Upper lobe of left lung (tissue), 6 donors: ENCODE results near the gene LRRC8E. TPM values are rescaled to one million over a fixed set of nuclear protein-coding genes. Genes with fewer than 3 reads are reported as not detected.

Experiments
- ATAC-seq, 2 donors: fragments of 200-7000 bp; cut with Tn5 transposase; one replicate each; pipeline ENCODE4 v1.9.1; 2022; ENCODE audit warnings: mild to moderate bottlenecking in 2 of 2, moderate library complexity in 2 of 2; ENCODE audit not compliant: low FRiP score in 2 of 2
- DNase-seq, 2 donors: peaks; one replicate each; pipeline ENCODE4 v3.0.0-alpha.2; 2019 to 2020
- H3K27ac ChIP-seq, 4 donors: fragments of 200-600 bp; sonication (generic); one replicate each; pipeline ENCODE4 v1.5.1; 2016 to 2019
- H3K27me3 ChIP-seq, 4 donors: fragments of 200-600 bp; sonication (generic); one replicate each; pipeline ENCODE4 v1.5.1; 2017 to 2019
- H3K36me3 ChIP-seq, 4 donors: fragments of 200-600 bp; sonication (generic); one replicate each; pipeline ENCODE4 v1.5.1; 2016 to 2019
- H3K4me1 ChIP-seq, 4 donors: fragments of 200-600 bp; sonication (generic); one replicate each; pipeline ENCODE4 v1.5.1; 2018 to 2019
- H3K4me3 ChIP-seq, 4 donors: fragments of 200-600 bp; sonication (generic); one replicate each; pipeline ENCODE4 v1.5.1; 2017 to 2019; ENCODE audit warnings: mild to moderate bottlenecking in 2 of 4, moderate library complexity in 1 of 4
- H3K9me3 ChIP-seq, 4 donors: fragments of 200-600 bp; sonication (generic); one replicate each; pipeline ENCODE4 v1.5.1; 2018 to 2019
- EP300 ChIP-seq, 4 donors: sonication (generic); formaldehyde crosslinking; IDR thresholded peaks; one replicate each; pipeline ENCODE4 v1.5.1; 2017; ENCODE audit warnings: antibody characterized with exemption in 4 of 4, control low read depth in 2 of 4
- POLR2A ChIP-seq, 4 donors: fragments of 450-650 bp; IDR thresholded peaks; one replicate each; pipeline ENCODE4 v1.5.1; 2016 to 2017; ENCODE audit warnings: antibody characterized with exemption in 4 of 4, mild to moderate bottlenecking in 2 of 4
- POLR2AphosphoS5 ChIP-seq, 2 donors: sonication (generic); formaldehyde crosslinking; IDR thresholded peaks; one replicate each; pipeline ENCODE4 v1.5.1; 2017; ENCODE audit warnings: antibody characterized with exemption in 2 of 2
- whole genome bisulfite sequencing, 2 donors: methylation state at CpG; one replicate each; pipeline ENCODE4 v1.1.5; 2017 to 2018; 5-methylcytosine and 5-hydroxymethylcytosine counted together
- total RNA-seq, 6 donors: library from RNA; depleted of rRNA in 4 of 6; stranded (reverse); fragments of >200 nt in 4 of 6; gene quantifications; one replicate each; pipeline versions ENCODE4 v1.1.0 to v1.2.1, GENCODE V29; 2016 to 2021
- TF ChIP-seq, protein P1 (sequence below), 6 experiments: fragments of 450-650 bp in 4 of 6; fragments of 200-600 bp in 2 of 6; sonication (generic) in 2 of 6; IDR thresholded peaks; one replicate each; pipeline ENCODE4 v1.5.1; 2016 to 2019; ENCODE audit warnings: antibody characterized with exemption in 6 of 6
- donor health status: DM: no; HTN: no; CAD: no; lungs with moderate emphysema.
- donor health status: DM: no; HTN: yes; CAD: no; lungs with severe emphysema.

LRRC8E gene
- total RNA-seq, 6 donors from 2014 or later: 1.0 to 11.7 (median 6.9) TPM

DNA sequence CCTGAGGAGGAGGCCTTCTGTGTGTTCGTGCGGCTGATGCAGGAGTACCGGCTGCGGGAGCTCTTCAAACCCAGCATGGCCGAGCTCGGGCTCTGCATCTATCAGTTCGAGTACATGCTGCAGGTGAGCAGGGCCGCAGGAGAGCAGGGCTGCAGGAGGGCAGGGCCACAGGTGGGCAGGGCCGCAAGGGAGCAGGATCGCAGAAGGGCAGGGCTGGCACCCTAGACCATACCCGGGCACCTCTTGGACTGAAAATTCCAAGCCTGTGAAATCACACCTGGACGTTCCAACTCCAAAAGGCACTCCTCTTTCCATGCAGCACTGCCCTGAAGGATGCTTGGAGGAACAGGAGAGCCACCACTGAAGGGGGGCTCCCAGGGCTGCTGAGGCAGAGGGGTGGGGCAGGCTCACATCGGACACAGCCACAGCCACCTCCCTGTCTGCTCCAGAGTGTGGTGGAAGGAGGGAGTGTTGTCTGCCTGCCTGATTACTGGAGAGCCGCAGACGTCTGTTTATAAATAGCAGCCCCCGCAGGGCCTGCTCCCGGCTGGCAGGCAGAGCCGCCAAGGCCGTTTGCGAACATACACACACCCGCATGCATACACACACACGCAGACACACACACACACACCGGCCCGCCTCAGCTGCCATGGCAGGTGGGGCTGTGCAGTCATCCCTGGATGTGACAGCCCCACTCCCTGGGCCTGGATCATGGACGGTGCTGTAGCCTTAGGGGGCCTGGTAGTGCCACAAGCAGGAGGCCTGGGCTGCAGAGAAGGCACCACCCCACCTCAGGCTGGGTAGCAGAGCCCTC, 38.1 kb upstream of the LRRC8E start:
- H3K4me1 ChIP-seq: peaks cover 0 to 10% (median 7%) of the 10 kb centered on the region in 4 donors
- WGBS, 2 donors: 75 to 89% methylated on average over 12 to 24 of the region's 25 CpGs
- DNase-seq (peak; percentile 38 to 81), ATAC-seq (peak; percentile 9 to 59)
- peaks cover 0 to 3% (median 0%) of the 10 kb centered on the region in 4 donors for H3K36me3 ChIP-seq
- TF ChIP-seq EP300 (IDR thresholded peaks at IDR 0.05) (no peak), POLR2AphosphoS5 (IDR thresholded peaks at IDR 0.05) (no peak), POLR2A (IDR thresholded peaks at IDR 0.05) (no peak)
- TF ChIP-seq, protein P1, sequence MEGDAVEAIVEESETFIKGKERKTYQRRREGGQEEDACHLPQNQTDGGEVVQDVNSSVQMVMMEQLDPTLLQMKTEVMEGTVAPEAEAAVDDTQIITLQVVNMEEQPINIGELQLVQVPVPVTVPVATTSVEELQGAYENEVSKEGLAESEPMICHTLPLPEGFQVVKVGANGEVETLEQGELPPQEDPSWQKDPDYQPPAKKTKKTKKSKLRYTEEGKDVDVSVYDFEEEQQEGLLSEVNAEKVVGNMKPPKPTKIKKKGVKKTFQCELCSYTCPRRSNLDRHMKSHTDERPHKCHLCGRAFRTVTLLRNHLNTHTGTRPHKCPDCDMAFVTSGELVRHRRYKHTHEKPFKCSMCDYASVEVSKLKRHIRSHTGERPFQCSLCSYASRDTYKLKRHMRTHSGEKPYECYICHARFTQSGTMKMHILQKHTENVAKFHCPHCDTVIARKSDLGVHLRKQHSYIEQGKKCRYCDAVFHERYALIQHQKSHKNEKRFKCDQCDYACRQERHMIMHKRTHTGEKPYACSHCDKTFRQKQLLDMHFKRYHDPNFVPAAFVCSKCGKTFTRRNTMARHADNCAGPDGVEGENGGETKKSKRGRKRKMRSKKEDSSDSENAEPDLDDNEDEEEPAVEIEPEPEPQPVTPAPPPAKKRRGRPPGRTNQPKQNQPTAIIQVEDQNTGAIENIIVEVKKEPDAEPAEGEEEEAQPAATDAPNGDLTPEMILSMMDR (IDR thresholded peaks at IDR 0.05): no peak
- no peaks in the 10 kb centered on the region for H3K27me3 ChIP-seq
- no peaks in the 10 kb centered on the region for H3K9me3 ChIP-seq
- H3K4me3 ChIP-seq: no peak overlapping the region
- H3K27ac ChIP-seq: peak overlapping the region in 3 of 4 donors; percentile 2 to 40 (median 22)

DNA sequence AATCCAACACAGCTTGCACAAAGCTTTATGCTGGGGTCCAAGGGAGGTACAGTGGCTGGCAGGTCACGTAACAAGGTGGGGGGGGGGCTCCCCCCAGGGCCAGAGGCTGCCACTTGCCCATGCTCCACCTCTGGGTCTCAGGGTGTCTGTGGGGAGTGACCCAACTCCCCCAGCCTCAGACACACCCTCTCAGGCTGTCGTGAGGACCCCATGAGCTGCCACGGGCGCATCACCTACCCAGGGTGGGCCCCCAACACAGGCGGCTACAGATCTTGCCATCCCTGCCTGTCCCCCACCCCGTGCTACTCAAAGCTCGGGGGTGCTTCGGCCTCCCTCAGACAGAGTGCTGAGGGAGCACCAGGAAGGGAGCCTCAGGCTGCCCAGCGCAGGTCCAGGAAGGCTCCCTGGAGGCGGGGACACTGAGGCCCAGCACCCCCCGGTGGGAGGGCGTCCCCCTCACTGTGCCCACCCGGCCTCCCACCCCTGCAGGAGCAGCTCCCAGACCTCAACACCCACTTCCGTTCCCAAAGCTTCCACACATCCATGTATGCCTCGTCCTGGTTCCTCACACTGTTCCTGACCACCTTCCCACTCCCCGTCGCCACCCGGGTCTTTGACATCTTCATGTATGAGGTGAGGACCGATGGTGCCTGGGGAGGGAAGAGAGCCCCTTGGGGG, 37.2 kb upstream of the LRRC8E start:
- Histone ChIP-seq H3K27me3 (no peaks in the 10 kb centered on the region), H3K27ac (peak overlapping the region in 3 of 4 donors; percentile 2 to 40 (median 22)), H3K4me1 (peaks cover 0 to 10% (median 7%) of the 10 kb centered on the region in 4 donors), H3K4me3 (no peak overlapping the region), H3K9me3 (no peaks in the 10 kb centered on the region), H3K36me3 (peaks cover 0 to 3% (median 0%) of the 10 kb centered on the region in 4 donors)
- TF ChIP-seq POLR2AphosphoS5 (IDR thresholded peaks at IDR 0.05) (no peak), POLR2A (IDR thresholded peaks at IDR 0.05) (no peak), EP300 (IDR thresholded peaks at IDR 0.05) (no peak)
- TF ChIP-seq, protein P1 (IDR thresholded peaks at IDR 0.05): no peak
- 93% methylated on average over 9 to 15 of the region's 19 CpGs for WGBS, 2 donors
- DNase-seq (no peak), ATAC-seq (no peak)

DNA sequence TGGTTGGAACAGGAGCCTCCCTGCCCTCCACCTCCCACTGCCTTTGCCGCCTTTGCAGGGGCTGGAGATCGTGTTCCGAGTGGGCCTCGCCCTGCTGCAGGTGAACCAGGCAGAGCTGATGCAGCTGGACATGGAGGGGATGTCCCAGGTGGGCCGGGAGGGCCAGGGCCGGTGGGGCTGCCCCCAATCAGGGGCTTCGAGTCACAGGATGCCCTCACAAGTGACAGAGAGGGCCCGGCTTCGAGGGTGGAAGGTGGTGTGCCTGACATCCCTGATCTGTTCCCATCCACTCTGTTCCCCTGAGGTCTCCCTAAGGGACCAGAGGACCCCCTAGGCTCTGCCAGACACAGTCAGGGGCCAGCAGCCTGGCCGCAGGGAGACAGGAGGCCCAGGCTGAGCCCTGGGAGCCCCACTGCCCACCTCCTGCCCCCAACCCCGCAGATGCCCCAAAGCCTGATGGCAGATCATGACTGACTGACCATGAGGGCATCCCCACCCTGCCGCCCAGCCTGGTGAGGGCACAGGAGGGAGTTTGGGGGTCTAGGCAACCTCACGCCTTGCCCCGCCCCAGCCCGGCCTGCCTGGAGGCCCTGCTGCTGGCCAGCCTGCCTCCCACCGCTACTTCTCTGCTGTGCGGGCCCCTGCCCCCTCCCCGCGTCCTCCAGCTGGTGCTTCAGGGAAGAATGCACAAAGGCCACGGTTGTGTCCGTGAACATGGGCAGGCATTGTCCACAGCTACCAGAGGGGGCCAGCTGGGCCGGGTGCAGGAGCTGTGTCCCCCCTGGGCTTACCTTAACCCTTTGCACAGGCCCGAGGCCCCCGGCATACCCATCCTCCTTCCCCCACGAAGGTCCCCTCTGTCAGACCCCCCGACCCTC, 36.4 kb upstream of the LRRC8E start:
- TF ChIP-seq POLR2A (IDR thresholded peaks at IDR 0.05) (no peak), POLR2AphosphoS5 (IDR thresholded peaks at IDR 0.05) (no peak), EP300 (IDR thresholded peaks at IDR 0.05) (no peak)
- TF ChIP-seq, protein P1 (IDR thresholded peaks at IDR 0.05): no peak
- H3K27ac ChIP-seq: no peak overlapping the region
- H3K27me3 ChIP-seq: no peaks in the 10 kb centered on the region
- peak in 1 of 2 donors; percentile 82 for DNase-seq
- no peaks in the 10 kb centered on the region for H3K9me3 ChIP-seq
- peaks cover 0 to 3% (median 0%) of the 10 kb centered on the region in 4 donors for H3K36me3 ChIP-seq
- WGBS, 2 donors: 86 to 88% methylated on average over 20 to 24 of the region's 26 CpGs
- peaks cover 0 to 10% (median 7%) of the 10 kb centered on the region in 4 donors for H3K4me1 ChIP-seq
- no peak for ATAC-seq
- no peak overlapping the region for H3K4me3 ChIP-seq

GRCh38 chr19:7852851-7853769, 35.2 kb upstream of the LRRC8E start:
- Histone ChIP-seq H3K36me3 (peaks cover 0 to 6% (median 0%) of the 10 kb centered on the region in 4 donors), H3K9me3 (no peaks in the 10 kb centered on the region), H3K4me3 (no peak overlapping the region), H3K27me3 (no peaks in the 10 kb centered on the region), H3K27ac (no peak overlapping the region), H3K4me1 (peaks cover 0 to 10% (median 7%) of the 10 kb centered on the region in 4 donors)
- DNase-seq: peak; percentile 89 to 92
- TF ChIP-seq POLR2AphosphoS5 (IDR thresholded peaks at IDR 0.05) (no peak), POLR2A (IDR thresholded peaks at IDR 0.05) (no peak), EP300 (IDR thresholded peaks at IDR 0.05) (no peak)
- TF ChIP-seq, protein P1 (IDR thresholded peaks at IDR 0.05): peak; percentile 81 to 90 (median 84)
- ATAC-seq: peak; percentile 78 to 84
- WGBS, 2 donors: 32 to 46% methylated on average over 22 to 44 of the region's 45 CpGs
